H9 (cell line): Measurements from ENCODE around the gene MFSD1. TPM values are rescaled to one million over a fixed set of nuclear protein-coding genes. Genes with fewer than 3 reads are reported as not detected.

Source experiments
- DNase-seq: peaks from one replicate; pipeline ENCODE4 v3.0.0-alpha.2; 2017
- H2AFZ ChIP-seq: one replicate; pipeline ENCODE4 v1.6.1; 2013; ENCODE audit warnings: mild to moderate bottlenecking, low read length, control low read depth, moderate library complexity
- H2AK5ac ChIP-seq: 2 replicates; pipeline ENCODE4 v1.6.1; 2013; ENCODE audit warnings: low read length, control low read depth, mixed read lengths; ENCODE audit not compliant: insufficient read length
- H2BK120ac ChIP-seq: one replicate; pipeline ENCODE4 v1.6.1; 2013; ENCODE audit warnings: low read depth, mild to moderate bottlenecking, low read length, control low read depth, inconsistent platforms; ENCODE audit not compliant: poor library complexity, severe bottlenecking
- H2BK12ac ChIP-seq: 2 replicates; pipeline ENCODE4 v1.6.1; 2013; ENCODE audit warnings: low read length, control low read depth, mixed read lengths, low read depth; ENCODE audit not compliant: insufficient read length
- H2BK15ac ChIP-seq: 2 replicates; pipeline ENCODE4 v1.6.1; 2013; ENCODE audit warnings: low read depth, low read length, control low read depth
- H2BK20ac ChIP-seq: one replicate; pipeline ENCODE4 v1.6.1; 2013; ENCODE audit warnings: low read depth, mild to moderate bottlenecking, low read length, control low read depth, inconsistent platforms; ENCODE audit not compliant: poor library complexity, severe bottlenecking
- H2BK5ac ChIP-seq: 2 replicates; pipeline ENCODE4 v1.6.1; 2013; ENCODE audit warnings: low read length, control low read depth, mixed read lengths; ENCODE audit not compliant: insufficient read length
- H3K14ac ChIP-seq: 2 replicates; pipeline ENCODE4 v1.6.1; 2013; ENCODE audit warnings: low read length, control low read depth; ENCODE audit not compliant: insufficient read depth
- H3K18ac ChIP-seq: 2 replicates; pipeline ENCODE4 v1.6.1; 2013; ENCODE audit warnings: low read depth, mild to moderate bottlenecking, mixed read lengths, low read length, control low read depth; ENCODE audit not compliant: insufficient read length
- H3K23ac ChIP-seq: 2 replicates; pipeline ENCODE4 v1.6.1; 2013; ENCODE audit warnings: low read length, control low read depth, mixed read lengths, low read depth; ENCODE audit not compliant: insufficient read length
- H3K23me2 ChIP-seq: 2 replicates; pipeline ENCODE4 v1.6.1; 2013; ENCODE audit warnings: low read depth, mild to moderate bottlenecking, mixed read lengths, low read length, control low read depth; ENCODE audit not compliant: insufficient read length, poor library complexity, severe bottlenecking
- H3K27ac ChIP-seq: 2 replicates; pipeline ENCODE4 v1.5.1; 2013; ENCODE audit warnings: low read length, control low read depth, mixed read lengths, low read depth; ENCODE audit not compliant: insufficient read length
- H3K27me3 ChIP-seq: 2 replicates; pipeline ENCODE4 v1.6.1; 2013; ENCODE audit warnings: low read length, control low read depth, inconsistent platforms; ENCODE audit not compliant: insufficient read depth
- H3K4ac ChIP-seq: 2 replicates; pipeline ENCODE4 v1.6.1; 2013; ENCODE audit warnings: low read depth, mild to moderate bottlenecking, control low read depth, inconsistent platforms, low read length, moderate library complexity
- H3K4me1 ChIP-seq: 2 replicates; pipeline ENCODE4 v1.6.1; 2013; ENCODE audit warnings: low read length, control low read depth, inconsistent platforms; ENCODE audit not compliant: insufficient read depth
- H3K4me2 ChIP-seq: 2 replicates; pipeline ENCODE4 v1.6.1; 2013; ENCODE audit warnings: low read length, control low read depth, mixed read lengths; ENCODE audit not compliant: insufficient read length, insufficient read depth
- H3K56ac ChIP-seq: 2 replicates; pipeline ENCODE4 v1.6.1; 2013; ENCODE audit warnings: low read depth, mild to moderate bottlenecking, mixed read lengths, low read length, control low read depth; ENCODE audit not compliant: insufficient read length
- H3K79me1 ChIP-seq: 2 replicates; pipeline ENCODE4 v1.6.1; 2013; ENCODE audit warnings: low read depth, mild to moderate bottlenecking, moderate library complexity, low read length, control low read depth, inconsistent platforms; ENCODE audit not compliant: insufficient read depth, poor library complexity, severe bottlenecking
- H3K79me2 ChIP-seq: 2 replicates; pipeline ENCODE4 v1.6.1; 2013; ENCODE audit warnings: low read length, control low read depth, inconsistent platforms; ENCODE audit not compliant: insufficient read depth
- H3K9ac ChIP-seq: 2 replicates; pipeline ENCODE4 v1.6.1; 2013; ENCODE audit warnings: low read length, control low read depth, mixed read lengths; ENCODE audit not compliant: insufficient read length; ENCODE audit errors: extremely low read depth
- H3K9me3 ChIP-seq: one replicate; pipeline ENCODE4 v1.6.1; 2013; ENCODE audit warnings: low read depth, low read length, inconsistent platforms; ENCODE audit not compliant: control insufficient read depth
- H3T11ph ChIP-seq: one replicate; pipeline ENCODE4 v1.6.1; 2013; ENCODE audit warnings: mild to moderate bottlenecking, low read length, control low read depth, inconsistent platforms
- H4K20me1 ChIP-seq: one replicate; pipeline ENCODE4 v1.6.1; 2013; ENCODE audit not compliant: control insufficient read depth, insufficient read length, insufficient read depth
- H4K5ac ChIP-seq: 2 replicates; pipeline ENCODE4 v1.6.1; 2013; ENCODE audit warnings: low read depth, mild to moderate bottlenecking, mixed read lengths, low read length, control low read depth; ENCODE audit not compliant: insufficient read length
- H4K8ac ChIP-seq: replicated peaks from 2 replicates; pipeline ENCODE4 v1.6.1; 2013; ENCODE audit warnings: low read length, control low read depth, mixed read lengths, low read depth; ENCODE audit not compliant: insufficient read length
- H4K91ac ChIP-seq: 2 replicates; pipeline ENCODE4 v1.6.1; 2013; ENCODE audit warnings: low read depth, mild to moderate bottlenecking, moderate library complexity, mixed read lengths, low read length, control low read depth; ENCODE audit not compliant: insufficient read length
- H3K27ac Mint-ChIP-seq, 3 experiments: 2 replicates in 2 of 3; 3 replicates in 1 of 3; pipeline ENCODE4 v1.8.0; 2020 to 2021; ENCODE audit warnings: mixed read lengths in 3 of 3, mild to moderate bottlenecking in 1 of 3, moderate library complexity in 1 of 3
- H3K27me3 Mint-ChIP-seq: 2 replicates; pipeline ENCODE4 v1.8.0; 2021; ENCODE audit warnings: low read depth, mild to moderate bottlenecking, moderate library complexity, mixed read lengths
- H3K36me3 Mint-ChIP-seq, 3 experiments: 2 replicates in 2 of 3; 3 replicates in 1 of 3; pipeline ENCODE4 v1.8.0; 2020 to 2021; ENCODE audit warnings: low read depth in 3 of 3, mixed read lengths in 3 of 3; ENCODE audit not compliant: insufficient read depth in 1 of 3
- H3K4me1 Mint-ChIP-seq, 2 experiments: 2 replicates each; pipeline ENCODE4 v1.8.0; 2020; ENCODE audit warnings: mixed read lengths in 2 of 2
- H3K4me3 Mint-ChIP-seq, 2 experiments: 2 replicates in 1 of 2; 3 replicates in 1 of 2; pipeline ENCODE4 v1.8.0; 2020 to 2021; ENCODE audit warnings: mild to moderate bottlenecking in 2 of 2, mixed read lengths in 2 of 2, moderate library complexity in 1 of 2
- H3K9me3 Mint-ChIP-seq, 2 experiments: 2 replicates in 1 of 2; 3 replicates in 1 of 2; pipeline ENCODE4 v1.8.0; 2020; ENCODE audit warnings: mild to moderate bottlenecking in 2 of 2, mixed read lengths in 2 of 2, moderate library complexity in 1 of 2
- total RNA-seq: library from RNA; stranded (reverse); gene quantifications from 2 replicates; pipeline ENCODE4 v1.2.1, GENCODE V29; 2021
- TF ChIP-seq, protein P1 (sequence below): fragments of 200-600 bp; sonication (generic); conservative IDR thresholded peaks from 3 replicates; pipeline ENCODE4 v1.8.0; 2021; ENCODE audit warnings: antibody characterized with exemption, mild to moderate bottlenecking

Gene MFSD1
- total RNA-seq, 1 experiment from 2014 or later, result 9.5 TPM

- Histone ChIP-seq H2BK20ac (no peak overlapping the region), H3K23ac (no peak overlapping the region), H3K23me2 (no peaks in the 10 kb centered on the region), H4K8ac (no peak overlapping the region), H3K79me1 (no peaks in the 10 kb centered on the region), H3K18ac (no peak overlapping the region), H3K9ac (no peak overlapping the region), H2BK12ac (no peak overlapping the region), H2BK15ac (no peak overlapping the region), H3K4me1 (no peaks in the 10 kb centered on the region), H2BK120ac (no peak overlapping the region), H2AK5ac (no peak overlapping the region), H3K27me3 (no peaks in the 10 kb centered on the region), H3K27ac (no peak overlapping the region), H2BK5ac (no peak overlapping the region), H3K14ac (no peak overlapping the region), H3T11ph (no peak overlapping the region), H4K91ac (no peak overlapping the region), H3K9me3 (no peaks in the 10 kb centered on the region), H3K56ac (no peak overlapping the region), H3K4ac (no peak overlapping the region), H2AFZ (no peak overlapping the region), H3K4me2 (no peak overlapping the region), H4K20me1 (no peaks in the 10 kb centered on the region), H3K79me2 (no peaks in the 10 kb centered on the region), H4K5ac (no peak overlapping the region)
- Mint-ChIP-seq H3K36me3 (no peaks in the 10 kb centered on the region), H3K27me3 (peaks cover 2% of the 10 kb centered on the region; the same call in 1 of the 2 replicates), H3K9me3 (no peaks in the 10 kb centered on the region), H3K4me1 (no peaks in the 10 kb centered on the region), H3K27ac (no peak overlapping the region), H3K4me3 (no peak overlapping the region)
- no peak for DNase-seq
- TF ChIP-seq, protein P1, sequence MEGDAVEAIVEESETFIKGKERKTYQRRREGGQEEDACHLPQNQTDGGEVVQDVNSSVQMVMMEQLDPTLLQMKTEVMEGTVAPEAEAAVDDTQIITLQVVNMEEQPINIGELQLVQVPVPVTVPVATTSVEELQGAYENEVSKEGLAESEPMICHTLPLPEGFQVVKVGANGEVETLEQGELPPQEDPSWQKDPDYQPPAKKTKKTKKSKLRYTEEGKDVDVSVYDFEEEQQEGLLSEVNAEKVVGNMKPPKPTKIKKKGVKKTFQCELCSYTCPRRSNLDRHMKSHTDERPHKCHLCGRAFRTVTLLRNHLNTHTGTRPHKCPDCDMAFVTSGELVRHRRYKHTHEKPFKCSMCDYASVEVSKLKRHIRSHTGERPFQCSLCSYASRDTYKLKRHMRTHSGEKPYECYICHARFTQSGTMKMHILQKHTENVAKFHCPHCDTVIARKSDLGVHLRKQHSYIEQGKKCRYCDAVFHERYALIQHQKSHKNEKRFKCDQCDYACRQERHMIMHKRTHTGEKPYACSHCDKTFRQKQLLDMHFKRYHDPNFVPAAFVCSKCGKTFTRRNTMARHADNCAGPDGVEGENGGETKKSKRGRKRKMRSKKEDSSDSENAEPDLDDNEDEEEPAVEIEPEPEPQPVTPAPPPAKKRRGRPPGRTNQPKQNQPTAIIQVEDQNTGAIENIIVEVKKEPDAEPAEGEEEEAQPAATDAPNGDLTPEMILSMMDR, result no peak
Measured at GRCh38 chr3:158875700-158876099, 73.8 kb downstream of the MFSD1 start.

Other genes starting within 250 kb of the MFSD1 start
- gene MLF1, start 230.9 kb upstream of the MFSD1 start, total RNA-seq, result 20.4 and 22.1 TPM in 2 replicates
- 46.2 and 47.1 TPM in 2 replicates for gene GFM1, start 157.5 kb upstream of the MFSD1 start, total RNA-seq
- gene LXN, start 129.4 kb upstream of the MFSD1 start, total RNA-seq, result 6.7 and 7.7 TPM in 2 replicates
- gene RARRES1, start 69.6 kb upstream of the MFSD1 start, total RNA-seq, result 0.72 and 0.81 TPM in 2 replicates